NCI-H1048 (cell line): ENCODE measurements around the gene ORC6.

ENCODE experiments used
- DNase-seq: peaks from one replicate; lab custom pipeline; 2025; lab: John Stamatoyannopoulos, UW

ORC6 gene

DNA sequence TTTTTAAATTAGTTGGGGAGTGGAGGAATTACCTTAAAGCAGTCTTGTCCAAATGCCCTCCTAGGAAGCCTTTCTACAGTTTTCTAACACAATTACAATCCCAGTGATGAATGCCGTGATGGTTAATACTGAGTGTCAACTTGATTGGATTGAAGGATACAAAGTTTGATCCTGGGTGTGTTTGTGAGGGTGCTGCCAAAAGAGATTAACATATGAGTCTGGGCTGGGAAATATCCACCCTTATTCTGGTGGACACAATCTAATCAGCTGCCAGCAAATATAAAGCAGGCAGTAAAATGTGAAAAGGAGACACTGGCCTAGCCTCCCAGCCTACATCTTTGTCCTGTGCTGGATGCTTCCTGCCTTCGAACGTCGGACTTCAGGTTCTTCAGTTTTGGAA, 12.2 kb downstream of the ORC6 start:
- no peak for DNase-seq

DNA sequence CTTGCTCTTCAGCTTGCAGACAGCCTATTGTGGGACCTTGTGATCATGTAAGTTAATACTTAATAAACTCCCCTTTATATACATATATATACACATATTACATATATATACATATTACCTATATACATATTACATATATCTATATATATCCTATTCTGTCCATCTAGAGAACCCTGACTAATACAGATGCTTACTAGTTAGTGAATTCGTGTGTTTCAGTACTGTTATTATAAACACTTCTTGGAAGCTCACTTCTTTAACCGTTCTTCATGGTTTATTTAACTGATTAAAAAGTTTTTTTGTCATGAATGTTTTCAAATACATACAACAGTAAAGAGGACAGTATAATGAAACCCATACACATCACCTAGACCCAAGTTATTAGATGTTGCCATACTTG, 12.6 kb downstream of the ORC6 start:
- no peak for DNase-seq

DNA sequence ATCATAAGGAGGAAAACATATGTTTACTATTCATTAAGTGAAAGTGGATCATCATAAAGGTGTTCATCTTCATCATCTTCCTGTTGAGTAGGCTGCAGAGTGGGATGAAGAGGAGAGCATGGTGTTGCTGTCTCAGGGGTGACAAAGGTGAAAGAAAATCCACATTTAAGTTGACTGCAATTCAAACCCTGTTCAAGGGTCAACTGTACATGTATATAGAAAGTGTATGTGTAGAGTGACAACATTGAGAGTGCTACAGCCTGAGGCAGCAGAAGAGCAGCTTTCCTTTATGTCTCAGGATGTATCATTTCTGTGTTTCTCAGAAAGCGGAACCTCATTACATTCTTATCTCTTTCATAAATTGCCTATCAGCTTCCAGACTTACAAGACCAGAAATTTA, 17.2 kb downstream of the ORC6 start:
- no peak for DNase-seq

DNA sequence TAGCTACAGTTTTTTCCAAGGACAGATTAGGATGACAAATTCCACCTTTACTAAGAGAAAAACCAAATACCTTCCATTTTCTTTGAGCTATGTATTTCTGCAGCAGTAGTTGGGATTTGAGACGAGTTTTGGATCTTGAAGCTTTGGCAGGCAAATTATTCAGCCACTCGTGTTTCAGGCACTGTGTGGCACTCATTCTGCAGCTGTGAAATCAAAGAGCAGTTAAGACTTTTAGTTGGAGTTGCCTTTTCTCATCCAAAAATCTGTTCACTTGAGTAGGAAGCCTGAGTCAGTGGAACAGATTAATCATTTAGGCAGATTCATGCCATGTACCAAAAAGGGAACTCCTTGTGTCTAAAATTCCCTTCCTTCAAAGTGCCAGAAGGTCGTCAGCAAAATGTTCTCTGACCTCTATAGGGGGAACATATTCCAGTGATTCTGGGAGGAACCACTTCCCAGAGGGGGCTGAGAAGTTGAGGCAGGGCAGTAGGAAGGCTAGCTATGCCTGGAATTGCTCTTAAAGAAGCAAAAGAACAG, 20.1 kb downstream of the ORC6 start:
- DNase-seq = no peak

DNA sequence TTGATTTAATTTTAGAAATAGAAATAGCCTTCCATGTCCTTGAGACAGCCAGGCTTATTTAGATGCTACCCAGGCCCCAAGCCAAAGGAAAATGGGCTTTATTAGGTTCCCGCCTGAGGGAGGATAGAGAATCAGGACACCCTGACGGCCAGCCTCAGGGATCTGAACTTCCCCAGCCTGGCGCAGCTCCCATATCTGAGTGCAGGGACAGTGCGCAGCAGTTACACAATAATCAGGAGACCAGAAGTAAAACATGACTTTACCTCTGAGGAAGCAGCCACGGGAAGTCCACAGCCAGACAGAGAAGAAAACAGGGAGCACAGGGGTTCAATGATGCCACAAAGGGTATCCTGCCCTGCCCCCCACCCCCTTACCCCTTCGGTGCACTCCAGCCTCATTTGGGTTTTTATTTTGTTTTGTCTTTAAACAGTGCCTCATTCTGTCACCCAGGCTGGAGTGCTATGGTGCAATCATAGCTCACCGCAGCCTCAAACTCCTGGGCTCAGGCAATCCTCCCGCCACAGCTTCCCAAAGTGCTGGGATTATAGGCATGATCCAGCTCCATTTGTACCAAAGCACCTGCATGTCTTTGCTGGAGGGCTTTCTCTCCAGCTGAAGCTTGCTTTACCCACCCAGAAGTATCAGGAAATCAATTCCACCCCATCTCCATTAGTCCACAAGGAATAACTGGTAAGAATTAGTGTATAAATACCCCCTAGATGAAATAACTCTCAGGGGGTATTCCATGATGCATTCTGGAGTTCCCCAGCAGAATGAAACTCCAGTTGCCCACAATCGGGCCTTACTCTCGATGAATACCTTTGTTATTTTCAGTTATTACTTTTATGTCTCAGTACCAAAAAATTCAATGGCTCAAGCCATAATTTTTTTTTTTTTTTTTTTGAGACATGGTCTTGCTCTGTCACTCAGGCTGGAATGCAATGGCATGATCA, 21.9 kb downstream of the ORC6 start:
- no peak for DNase-seq

DNA sequence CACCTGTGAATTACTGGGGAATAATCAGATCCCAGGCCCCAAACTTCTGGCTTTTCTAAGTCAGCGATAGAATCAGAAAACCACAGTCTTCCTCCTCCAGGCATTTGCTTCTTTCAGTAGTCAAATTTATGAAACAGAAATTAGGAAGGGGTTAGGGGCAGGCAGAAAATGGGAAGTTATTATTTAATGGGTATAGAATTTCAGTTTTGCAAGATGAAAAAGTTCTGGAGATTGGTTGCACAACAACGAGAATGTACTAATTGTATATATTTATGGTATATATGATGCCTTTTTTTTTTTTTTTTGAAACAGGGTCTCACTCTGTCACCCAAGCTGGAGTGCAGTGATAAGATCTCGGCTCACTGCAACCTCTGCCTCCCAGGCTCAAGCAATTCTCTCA, 23.5 kb downstream of the ORC6 start:
- DNase-seq = no peak

DNA sequence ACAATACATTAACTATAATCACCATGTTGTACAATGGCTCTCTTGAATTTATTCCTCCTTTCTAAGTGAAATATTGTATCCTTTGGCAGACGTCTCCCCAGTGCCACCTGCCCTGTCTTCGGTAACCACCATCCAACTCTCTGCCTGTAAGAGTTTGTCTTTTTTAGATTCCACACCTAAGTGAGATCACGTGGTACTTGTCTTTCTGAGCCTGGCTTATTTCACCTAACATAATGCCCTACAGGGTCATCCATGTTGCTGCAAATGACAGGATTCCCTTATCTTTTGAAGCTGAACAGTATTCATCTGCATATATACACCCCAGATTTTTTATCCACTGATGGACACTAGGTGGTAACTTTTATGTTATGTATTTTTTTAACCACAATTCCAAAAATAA, 24.2 kb downstream of the ORC6 start:
- no peak for DNase-seq

DNA sequence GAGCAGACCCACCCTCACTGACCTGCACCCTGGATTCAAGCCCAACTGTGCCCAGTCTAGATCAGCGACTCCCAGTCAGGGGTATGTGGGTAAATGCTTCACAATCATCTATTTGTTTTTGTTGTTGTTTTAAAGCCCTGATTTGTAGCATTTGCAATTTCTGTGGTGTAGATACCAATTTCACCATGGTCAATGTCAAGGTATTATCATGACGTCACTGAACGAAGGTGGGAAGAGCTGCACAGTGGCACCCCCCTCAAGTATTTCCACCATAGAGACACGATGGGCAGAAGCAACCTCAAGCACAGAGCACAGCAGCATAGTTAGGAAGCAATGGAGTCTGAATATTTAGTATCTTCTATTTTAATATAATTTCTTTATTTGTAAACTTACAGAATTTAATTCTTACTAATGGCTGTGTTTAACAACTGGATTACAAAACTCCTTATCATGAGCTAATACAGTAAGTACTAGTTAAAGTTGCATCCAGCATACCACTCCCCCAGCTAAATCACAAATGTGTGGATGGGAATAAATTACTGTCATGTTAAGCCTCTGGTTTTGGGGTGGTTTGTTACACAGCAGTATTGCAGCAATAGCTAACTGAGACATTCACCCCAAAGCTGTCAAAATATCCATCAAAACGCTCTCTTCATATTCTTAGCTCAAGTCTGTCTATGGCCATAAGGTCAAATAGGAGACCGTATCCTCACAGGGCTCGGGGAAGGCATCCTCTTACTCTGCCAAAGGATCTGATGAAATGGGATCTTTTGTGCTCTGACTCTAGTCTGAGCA, 25.5 kb downstream of the ORC6 start:
- DNase-seq = no peak

DNA sequence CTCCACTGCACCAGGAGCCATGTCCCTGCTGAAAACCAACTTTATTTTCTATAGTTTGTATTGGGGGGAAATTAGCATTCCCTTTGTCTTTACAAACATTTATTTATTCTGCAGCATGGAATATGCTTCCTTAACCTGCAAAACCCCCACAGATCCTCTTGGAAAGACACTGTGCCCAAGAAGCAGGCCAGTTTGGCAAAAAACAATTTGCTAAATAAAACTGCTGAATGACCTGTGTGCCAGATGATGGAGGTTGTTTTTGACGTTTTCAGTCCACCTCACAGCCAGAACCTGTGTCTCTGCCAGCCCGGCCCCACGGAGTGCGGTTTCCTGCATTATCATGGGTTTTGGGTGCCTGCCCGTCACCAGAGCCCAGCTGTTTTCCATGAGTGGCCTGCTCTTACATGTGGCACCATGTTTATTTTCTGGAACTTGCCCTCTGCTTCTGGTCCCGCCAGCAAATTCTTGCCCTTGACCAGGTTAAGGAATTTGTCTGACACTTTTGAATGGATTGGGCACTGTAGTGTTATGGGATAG, 26.4 kb downstream of the ORC6 start:
- DNase-seq = no peak

DNA sequence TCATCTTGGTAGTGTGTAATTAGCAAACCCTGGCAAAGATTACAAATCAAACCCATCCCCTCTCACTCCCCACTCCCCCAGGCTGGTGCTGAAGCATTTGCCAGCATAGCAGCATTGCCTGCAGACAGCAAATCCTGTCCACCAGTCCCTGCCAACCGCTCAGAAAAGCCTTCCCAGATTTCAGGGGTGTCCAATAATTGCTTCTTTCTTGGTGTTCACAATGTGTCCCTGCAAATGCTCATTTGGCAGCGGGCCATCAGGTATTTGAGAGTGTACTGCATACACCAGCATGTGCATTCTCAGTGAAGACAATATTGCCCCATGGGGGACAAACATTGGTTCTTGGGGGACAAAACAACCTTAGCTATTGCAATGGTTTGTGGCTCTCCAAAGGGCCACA, 28.2 kb downstream of the ORC6 start:
- no peak for DNase-seq

DNA sequence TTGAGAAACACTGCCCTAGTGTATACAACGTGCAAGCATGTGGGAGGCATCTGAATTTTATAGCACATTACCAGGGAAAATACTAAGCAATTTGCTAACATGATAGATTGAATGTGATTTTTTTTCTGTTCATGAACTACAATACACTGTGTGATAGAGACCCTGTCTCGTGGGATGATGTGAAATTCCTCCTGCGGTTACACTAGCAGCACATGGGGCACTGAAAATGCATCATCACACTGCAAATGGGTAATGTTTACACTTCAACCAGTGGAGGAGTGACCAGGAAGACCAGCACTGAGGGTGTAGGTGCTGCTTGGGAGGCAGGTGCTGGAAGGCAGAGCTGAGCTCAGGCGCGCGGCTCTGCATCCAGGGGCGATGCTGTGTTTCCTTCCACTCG, 28.8 kb downstream of the ORC6 start:
- no peak for DNase-seq

DNA sequence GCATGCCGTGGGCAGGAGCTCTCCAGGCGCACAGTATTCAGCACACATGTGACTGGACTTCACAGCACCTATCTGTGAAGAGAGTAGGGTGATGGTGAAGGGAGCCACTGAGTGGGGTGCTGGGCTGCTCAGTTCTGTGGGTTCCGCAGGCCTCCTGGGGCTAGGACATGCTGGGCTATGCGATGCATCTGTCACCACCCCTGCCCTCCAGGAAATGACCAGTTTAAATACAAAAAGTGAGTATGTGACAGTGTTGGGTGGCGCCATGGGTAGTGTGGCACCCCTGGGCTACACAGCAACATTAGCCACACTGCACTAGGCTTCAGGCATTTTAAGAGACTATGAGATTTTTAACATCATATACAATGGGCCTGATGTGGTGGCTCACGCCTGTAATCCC, 30.1 kb downstream of the ORC6 start:
- DNase-seq = no peak

DNA sequence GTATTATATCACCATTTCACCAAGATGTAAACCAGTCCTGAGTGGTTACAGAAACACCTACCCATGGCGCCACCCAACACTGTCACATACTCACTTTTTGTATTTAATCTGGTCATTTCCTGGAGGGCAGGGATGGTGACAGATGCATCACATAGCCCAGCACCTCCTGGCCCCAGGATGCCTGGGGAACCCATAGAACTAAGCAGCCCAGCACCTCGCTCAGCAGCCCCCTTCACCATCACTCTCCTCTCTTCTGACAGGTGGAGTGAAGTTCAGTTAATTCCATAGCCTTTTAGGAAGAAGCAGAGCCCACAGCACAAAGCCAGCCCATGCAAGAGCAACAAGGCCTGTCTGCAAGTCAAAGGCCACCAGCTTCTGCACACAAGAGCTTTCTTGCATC, 31.2 kb downstream of the ORC6 start:
- DNase-seq = no peak

DNA sequence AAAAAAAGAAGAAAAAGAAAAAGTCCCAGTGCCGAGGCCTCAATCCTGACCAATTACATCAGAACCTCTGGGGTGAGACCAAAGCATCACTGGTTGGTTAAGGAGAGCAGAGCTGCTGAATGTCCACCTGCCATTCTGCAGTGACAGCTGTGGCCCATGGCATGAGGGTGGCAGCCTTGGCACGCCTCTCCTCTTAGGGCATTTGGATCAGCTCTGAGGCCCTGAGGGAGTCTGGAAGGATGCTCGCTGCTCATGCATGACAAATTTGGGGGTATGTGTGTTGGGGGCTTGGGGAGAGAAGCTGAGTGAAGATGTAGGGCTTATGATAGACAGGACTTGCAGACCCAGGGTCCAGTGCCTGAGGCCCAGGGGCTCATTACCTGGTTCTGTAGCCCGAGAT, 32.4 kb downstream of the ORC6 start:
- no peak for DNase-seq

DNA sequence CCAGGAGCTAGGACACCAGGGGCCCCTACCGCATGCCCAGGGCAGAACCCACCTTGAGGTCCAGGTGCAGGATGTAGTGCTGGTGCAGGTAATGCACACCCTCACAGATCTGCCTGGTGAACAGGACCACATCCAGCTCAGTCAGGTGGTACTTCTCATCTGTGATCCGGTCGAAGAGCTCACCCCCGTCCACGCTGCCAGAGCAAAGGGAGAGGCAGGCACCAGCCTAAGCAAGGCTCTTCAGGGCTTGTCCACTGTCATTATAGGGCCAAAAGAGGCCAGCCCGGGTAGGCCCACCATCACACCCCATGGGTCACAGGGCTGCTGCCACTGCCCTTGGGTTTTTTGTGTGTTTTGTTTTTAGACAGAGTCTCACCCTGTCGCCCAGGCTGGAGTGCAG, 37.7 kb downstream of the ORC6 start:
- DNase-seq = no peak

DNA sequence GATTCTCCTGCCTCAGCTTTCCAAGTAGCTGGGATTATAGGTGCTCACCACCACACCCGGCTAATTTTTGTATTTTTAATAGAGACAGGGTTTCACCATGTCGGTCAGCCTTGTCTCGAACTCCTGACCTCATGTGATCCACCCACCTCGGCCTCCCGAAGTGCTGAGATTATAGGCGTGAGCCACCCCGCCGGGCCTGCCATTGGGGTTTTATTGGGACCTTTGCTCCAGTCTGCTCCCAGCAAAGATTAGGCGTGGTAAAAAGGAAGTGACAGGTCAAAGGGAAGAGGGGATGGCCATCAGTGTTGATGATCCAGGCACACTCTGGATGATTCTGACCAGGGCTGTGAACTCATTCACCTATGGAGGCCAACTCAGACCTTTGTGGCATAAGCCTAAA, 38.2 kb downstream of the ORC6 start:
- DNase-seq = no peak

DNA sequence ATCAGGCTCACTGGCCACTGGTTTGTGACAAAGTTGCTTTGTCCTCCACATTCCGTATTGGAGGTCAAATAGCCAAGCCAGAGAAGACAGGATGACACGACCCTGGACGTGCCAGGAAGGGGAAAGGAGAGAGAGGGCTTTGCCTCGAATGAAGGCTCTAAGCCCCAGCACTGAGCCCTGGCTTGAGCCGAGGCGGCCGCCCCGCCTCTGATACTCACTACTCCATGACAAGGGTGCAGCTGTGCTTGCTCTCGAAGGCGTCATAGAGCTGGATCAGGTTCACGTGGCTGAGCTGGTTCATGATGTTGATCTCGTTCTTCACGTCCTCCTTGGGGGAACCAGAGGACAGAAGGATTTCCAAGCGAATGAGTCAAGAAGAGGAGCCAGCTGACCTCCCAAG, 39.3 kb downstream of the ORC6 start:
- DNase-seq = no peak

DNA sequence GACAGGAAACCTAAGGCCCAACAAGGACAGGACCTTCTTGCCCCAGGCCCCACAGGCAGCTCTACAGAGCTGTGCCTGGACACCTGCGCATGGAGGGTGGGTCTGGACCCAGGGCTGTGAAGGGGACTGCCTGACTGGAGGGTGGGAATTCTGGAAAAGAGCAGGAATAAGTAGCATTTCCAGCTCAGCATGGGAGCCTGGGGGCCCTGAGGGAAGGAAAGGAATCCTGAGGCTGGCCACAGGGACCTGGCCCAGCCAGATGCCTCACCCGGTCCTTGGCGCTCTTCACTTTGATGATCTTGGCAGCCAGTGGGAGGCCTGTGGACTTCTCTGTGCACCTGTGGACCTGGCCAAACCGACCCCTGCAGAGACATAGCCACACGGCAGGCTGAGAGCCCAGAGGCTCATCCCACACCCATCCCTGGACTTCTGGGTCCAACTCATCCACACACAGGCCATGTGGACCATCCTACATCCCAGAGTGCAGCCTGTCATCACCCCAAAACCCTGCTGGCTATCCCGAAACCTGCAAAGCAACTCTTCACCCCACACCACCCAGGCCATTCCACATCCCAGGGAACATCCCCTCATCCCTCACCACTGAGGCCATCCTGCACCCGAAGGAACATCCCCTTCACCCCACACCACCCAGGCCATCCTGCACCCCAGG, 40.0 kb downstream of the ORC6 start:
- DNase-seq = no peak

DNA sequence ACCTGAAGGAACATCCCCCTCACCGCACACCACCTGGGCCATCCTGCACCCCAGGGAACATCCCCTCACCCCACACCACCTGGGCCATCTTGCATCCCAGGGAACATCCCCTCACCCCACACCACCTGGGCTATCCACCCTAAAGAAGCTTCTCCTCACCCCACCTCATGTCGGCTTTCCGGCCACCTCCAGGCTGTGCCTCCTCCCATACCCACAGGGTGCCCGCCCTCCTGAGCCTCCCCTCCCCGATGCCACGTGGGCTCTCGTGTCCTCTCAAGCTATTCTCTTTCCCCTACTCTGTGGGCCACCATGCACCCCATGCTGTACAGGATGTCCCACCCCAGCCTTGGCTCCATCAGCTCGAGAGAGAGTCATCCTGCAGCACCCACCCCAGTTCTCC, 40.7 kb downstream of the ORC6 start:
- no peak for DNase-seq

DNA sequence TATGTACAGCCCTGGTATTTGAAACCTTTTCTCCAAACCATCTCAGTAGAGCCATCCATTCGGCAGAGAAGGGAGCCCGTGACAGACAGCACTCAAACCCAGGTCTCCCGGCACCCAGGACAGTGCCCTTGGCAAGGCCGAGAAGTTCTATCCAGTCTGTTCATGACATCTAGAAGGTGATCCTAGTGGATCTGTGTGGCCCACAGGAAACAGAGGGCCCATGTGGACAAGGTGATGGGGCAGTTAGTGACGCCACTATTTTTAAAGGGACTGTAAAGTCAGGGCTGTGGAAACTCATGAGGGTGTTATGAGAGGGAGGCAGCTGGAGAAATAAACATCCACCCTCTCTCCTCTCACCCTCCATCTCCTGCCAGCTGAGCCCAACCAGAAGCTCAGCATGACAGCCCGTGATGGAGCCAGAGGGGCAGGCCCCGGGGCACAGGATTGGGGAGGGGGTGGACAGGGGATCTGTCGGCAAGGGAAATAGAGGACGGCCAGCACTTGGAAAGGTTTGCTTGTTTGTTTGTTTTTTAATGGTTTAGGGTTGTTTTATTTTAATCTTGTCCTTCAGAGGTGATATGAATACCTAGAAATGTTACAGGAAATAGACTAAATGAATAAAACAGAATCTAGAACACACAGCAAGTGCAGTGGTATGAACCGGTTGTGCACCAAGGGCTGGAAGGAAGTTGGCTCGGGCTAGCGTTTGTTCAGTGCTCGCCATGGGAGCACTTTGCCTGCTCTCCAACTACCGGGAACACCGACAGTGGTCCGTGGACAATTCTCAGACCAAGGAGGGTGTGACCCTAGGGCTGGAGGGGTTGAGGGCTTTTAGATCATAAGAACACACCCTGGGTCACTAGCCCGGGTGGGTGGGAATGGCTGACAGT, 41.6 kb downstream of the ORC6 start:
- no peak for DNase-seq
